Caco-2 (cell line): ENCODE data around the gene HNRNPUL1. TPM values are rescaled to one million over a fixed set of nuclear protein-coding genes. Genes with fewer than 3 reads are reported as not detected.

ENCODE experiments used
- BruUV-seq: library from RNA; stranded (reverse); fragments of 400-500 nt; replicated peaks from 2 replicates; lab custom pipeline; 2021; lab: Mats Ljungman, UMichigan
- CTCF ChIA-PET: fragments of 300-600 bp; sonication (Branson Sonifier 250); formaldehyde crosslinking; loops from one replicate; lab custom pipeline; 2022; ENCODE audit warnings: antibody characterized with exemption; lab: Charles Lee
- POLR2A ChIA-PET: fragments of 300-600 bp; sonication (Branson Sonifier 250); formaldehyde crosslinking; loops from one replicate; lab custom pipeline; 2022; ENCODE audit warnings: antibody characterized with exemption; lab: Charles Lee
- DNase-seq, 2 experiments: peaks; one replicate each; pipeline versions ENCODE4 v3.0.0 to v3.0.0-alpha.2; 2020 to 2022
- H3K27me3 ChIP-seq: replicated peaks from 2 replicates; pipeline ENCODE4 v1.6.0; 2011; ENCODE audit warnings: low read length; ENCODE audit not compliant: control insufficient read depth, insufficient read depth
- H3K36me3 ChIP-seq: 2 replicates; pipeline ENCODE4 v1.5.1; 2011; ENCODE audit warnings: low read length; ENCODE audit not compliant: control insufficient read depth, insufficient read depth
- H3K4me1 ChIP-seq: fragments of 250-450 bp; sonication (Bioruptor Pico); 2 replicates; pipeline ENCODE4 v1.5.1; 2020; ENCODE audit warnings: mild to moderate bottlenecking
- H3K4me3 ChIP-seq: 2 replicates; pipeline ENCODE4 v1.5.1; 2011; ENCODE audit warnings: low read depth, mild to moderate bottlenecking, control low read depth, low read length
- H3K9me3 ChIP-seq: fragments of 250-450 bp; sonication (Bioruptor Pico); 2 replicates; pipeline ENCODE4 v1.5.1; 2020; ENCODE audit warnings: mild to moderate bottlenecking, moderate library complexity
- H3K27ac Mint-ChIP-seq: one replicate; pipeline ENCODE4 v1.8.0; 2022; ENCODE audit warnings: mixed read lengths; ENCODE audit not compliant: unreplicated experiment
- H3K27me3 Mint-ChIP-seq: one replicate; pipeline ENCODE4 v1.8.0; 2022; ENCODE audit warnings: mixed read lengths; ENCODE audit not compliant: insufficient read depth, unreplicated experiment
- H3K36me3 Mint-ChIP-seq: one replicate; pipeline ENCODE4 v1.8.0; 2022; ENCODE audit warnings: mild to moderate bottlenecking, mixed read lengths; ENCODE audit not compliant: insufficient read depth, unreplicated experiment
- H3K4me1 Mint-ChIP-seq: one replicate; pipeline ENCODE4 v1.8.0; 2022; ENCODE audit warnings: low read depth, mixed read lengths; ENCODE audit not compliant: unreplicated experiment
- H3K4me3 Mint-ChIP-seq: one replicate; pipeline ENCODE4 v1.8.0; 2022; ENCODE audit warnings: mild to moderate bottlenecking, moderate library complexity, mixed read lengths; ENCODE audit not compliant: unreplicated experiment
- H3K9me3 Mint-ChIP-seq: one replicate; pipeline ENCODE4 v1.8.0; 2022; ENCODE audit warnings: mixed read lengths; ENCODE audit not compliant: unreplicated experiment
- intact Hi-C: fragments of 100-400 bp; cut with micrococcal nuclease; formaldehyde crosslinking; loops from one replicate; pipeline ENCODE4 v1.10.0; 2022; ENCODE audit not compliant: unreplicated experiment
- total RNA-seq: library from RNA; stranded (reverse); gene quantifications from 2 replicates; pipeline ENCODE4 v1.2.3, GENCODE V29; 2022
- TF ChIP-seq, protein P1 (sequence below), 2 experiments: fragments of 200-600 bp in 1 of 2; IDR thresholded peaks; 1 replicate in 1 of 2; 2 replicates in 1 of 2; pipeline versions ENCODE4 v1.5.1 to v1.8.0; 2011 to 2022; ENCODE audit warnings: antibody characterized with exemption in 1 of 2, control low read depth in 1 of 2, inconsistent platforms in 1 of 2, low read depth in 1 of 2, low read length in 1 of 2, mild to moderate bottlenecking in 1 of 2, moderate library complexity in 1 of 2; ENCODE audit not compliant: insufficient read depth in 1 of 2, severe bottlenecking in 1 of 2, unreplicated experiment in 1 of 2

The HNRNPUL1 gene
- total RNA-seq, 1 experiment from 2014 or later, result 322 TPM

DNA sequence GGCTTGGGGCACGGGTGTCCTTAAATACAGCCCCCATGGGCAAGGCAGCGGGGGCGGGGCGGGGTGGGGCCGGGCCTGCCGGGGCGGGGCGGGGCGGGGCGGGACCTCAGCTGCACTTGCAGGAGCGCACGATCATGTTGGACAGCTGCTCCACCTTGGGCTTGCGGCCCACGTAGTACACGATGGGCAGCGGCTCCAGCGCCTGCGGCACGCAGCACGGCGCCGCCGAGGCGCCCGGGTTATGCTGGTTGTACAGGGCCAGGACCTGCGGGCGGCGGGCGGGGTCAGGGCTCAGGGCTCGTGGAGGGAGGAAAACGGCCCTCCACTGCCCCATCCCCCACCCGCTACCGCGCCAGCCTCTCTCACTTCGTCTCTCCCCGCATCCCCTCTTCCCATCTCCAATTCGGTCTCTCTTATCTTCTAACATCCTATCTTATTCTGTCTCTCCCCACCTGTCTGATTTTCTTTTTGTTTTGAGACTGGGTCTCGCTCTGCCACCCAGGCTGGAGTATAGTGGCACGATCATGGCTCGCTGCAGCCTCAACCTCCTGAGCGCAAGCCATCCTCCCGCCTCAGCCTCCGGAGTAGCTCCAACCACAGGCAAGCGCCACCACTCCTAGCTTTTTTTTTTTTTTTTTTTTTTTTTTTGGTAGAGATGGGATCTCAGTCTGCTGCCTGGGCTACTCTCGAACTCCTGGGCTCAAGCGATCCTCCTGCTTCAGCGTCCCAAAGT, 66.9 kb downstream of the HNRNPUL1 start:
- intact Hi-C loops, result no loop called here
- no peak overlapping the region for H3K4me3 Mint-ChIP-seq
- no TSS peak for BruUV-seq
- CTCF ChIA-PET, result interaction anchor here (0.6 kb wide), 1 partner anchor 105 kb away, joined by 3 read pairs; no protein-coding TSS in a partner anchor
- no peaks in the 10 kb centered on the region for H3K36me3 ChIP-seq
- H3K9me3 Mint-ChIP-seq, result no peaks in the 10 kb centered on the region
- H3K9me3 ChIP-seq, result no peaks in the 10 kb centered on the region
- DNase-seq, result no peak
- no peak overlapping the region for H3K4me3 ChIP-seq
- H3K27ac Mint-ChIP-seq, result no peak overlapping the region
- peaks cover 12% of the 10 kb centered on the region for H3K36me3 Mint-ChIP-seq
- H3K27me3 Mint-ChIP-seq, result no peaks in the 10 kb centered on the region
- POLR2A ChIA-PET, result interaction anchor here (0.6 kb wide), 1 partner anchor 50 kb away, joined by 4 read pairs; no protein-coding TSS in a partner anchor
- TF ChIP-seq, protein P1, sequence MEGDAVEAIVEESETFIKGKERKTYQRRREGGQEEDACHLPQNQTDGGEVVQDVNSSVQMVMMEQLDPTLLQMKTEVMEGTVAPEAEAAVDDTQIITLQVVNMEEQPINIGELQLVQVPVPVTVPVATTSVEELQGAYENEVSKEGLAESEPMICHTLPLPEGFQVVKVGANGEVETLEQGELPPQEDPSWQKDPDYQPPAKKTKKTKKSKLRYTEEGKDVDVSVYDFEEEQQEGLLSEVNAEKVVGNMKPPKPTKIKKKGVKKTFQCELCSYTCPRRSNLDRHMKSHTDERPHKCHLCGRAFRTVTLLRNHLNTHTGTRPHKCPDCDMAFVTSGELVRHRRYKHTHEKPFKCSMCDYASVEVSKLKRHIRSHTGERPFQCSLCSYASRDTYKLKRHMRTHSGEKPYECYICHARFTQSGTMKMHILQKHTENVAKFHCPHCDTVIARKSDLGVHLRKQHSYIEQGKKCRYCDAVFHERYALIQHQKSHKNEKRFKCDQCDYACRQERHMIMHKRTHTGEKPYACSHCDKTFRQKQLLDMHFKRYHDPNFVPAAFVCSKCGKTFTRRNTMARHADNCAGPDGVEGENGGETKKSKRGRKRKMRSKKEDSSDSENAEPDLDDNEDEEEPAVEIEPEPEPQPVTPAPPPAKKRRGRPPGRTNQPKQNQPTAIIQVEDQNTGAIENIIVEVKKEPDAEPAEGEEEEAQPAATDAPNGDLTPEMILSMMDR (IDR thresholded peaks at IDR 0.05; ENCODE audit: insufficient read depth in 1 of 2, low read depth in 1 of 2, low read length in 1 of 2, severe bottlenecking in 1 of 2, unreplicated experiment in 1 of 2), result no peak
- H3K4me1 ChIP-seq, result peaks cover 3% of the 10 kb centered on the region; the same call in 1 of the 2 replicates
- no peaks in the 10 kb centered on the region for H3K27me3 ChIP-seq
- H3K4me1 Mint-ChIP-seq, result peaks cover 10% of the 10 kb centered on the region

DNA sequence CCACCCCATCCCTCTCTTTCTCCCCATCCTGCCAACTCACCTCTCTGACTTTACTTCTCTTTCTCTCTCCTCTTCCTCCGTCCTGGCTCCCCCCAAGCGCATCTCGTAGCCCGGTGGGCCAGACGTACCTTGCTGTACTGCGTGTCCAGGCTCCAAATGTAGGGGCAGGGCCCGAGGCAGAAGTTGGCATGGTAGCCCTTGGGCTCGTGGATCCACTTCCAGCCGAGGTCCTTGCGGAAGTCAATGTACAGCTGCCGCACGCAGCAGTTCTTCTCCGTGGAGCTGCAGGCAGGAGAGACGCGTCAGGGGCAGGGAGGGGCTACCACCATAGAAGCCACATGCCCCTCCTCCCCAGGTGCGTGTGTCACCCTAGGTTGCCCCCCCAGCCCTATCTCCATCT, 67.8 kb downstream of the HNRNPUL1 start:
- Mint-ChIP-seq H3K9me3 (no peaks in the 10 kb centered on the region), H3K27me3 (no peaks in the 10 kb centered on the region), H3K36me3 (peaks cover 3% of the 10 kb centered on the region), H3K4me1 (peaks cover 1% of the 10 kb centered on the region), H3K4me3 (no peak overlapping the region), H3K27ac (no peak overlapping the region)
- no peaks in the 10 kb centered on the region for H3K27me3 ChIP-seq
- intact Hi-C loops, result no loop called here
- CTCF ChIA-PET, result interaction anchor here (2.1 kb wide), 1 partner anchor 20 kb away, joined by 6 read pairs; no protein-coding TSS in a partner anchor
- H3K4me3 ChIP-seq, result no peak overlapping the region
- POLR2A ChIA-PET, result no interaction called here
- H3K9me3 ChIP-seq, result no peaks in the 10 kb centered on the region
- H3K4me1 ChIP-seq, result no peaks in the 10 kb centered on the region
- DNase-seq, result no peak
- TF ChIP-seq, protein P1 (IDR thresholded peaks at IDR 0.05; ENCODE audit: insufficient read depth in 1 of 2, low read depth in 1 of 2, low read length in 1 of 2, severe bottlenecking in 1 of 2, unreplicated experiment in 1 of 2), result no peak
- BruUV-seq, result no TSS peak
- H3K36me3 ChIP-seq, result no peaks in the 10 kb centered on the region

DNA sequence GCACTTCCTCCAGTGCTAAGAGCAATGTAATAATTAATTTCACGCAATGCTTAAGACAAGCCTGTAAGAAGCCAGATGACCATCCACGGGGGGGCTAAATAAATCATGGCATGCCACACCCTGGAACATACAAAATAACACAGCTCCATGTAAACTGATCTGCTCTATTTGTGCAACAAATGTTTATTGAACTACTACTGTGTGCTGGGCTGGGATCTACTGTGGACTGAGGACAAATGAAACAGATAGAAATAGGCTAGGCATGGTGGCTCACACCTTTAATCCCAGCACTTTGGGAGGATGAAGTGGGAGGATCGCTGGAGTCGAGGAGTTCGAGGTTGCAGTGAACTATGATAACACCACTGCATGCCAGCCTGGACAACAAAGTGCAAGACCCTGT, 68.3 kb downstream of the HNRNPUL1 start:
- Mint-ChIP-seq H3K36me3 (no peaks in the 10 kb centered on the region), H3K4me3 (no peak overlapping the region), H3K27ac (no peak overlapping the region), H3K4me1 (no peaks in the 10 kb centered on the region), H3K27me3 (no peaks in the 10 kb centered on the region), H3K9me3 (no peaks in the 10 kb centered on the region)
- intact Hi-C loops, result no loop called here
- TF ChIP-seq, protein P1 (IDR thresholded peaks at IDR 0.05; ENCODE audit: insufficient read depth in 1 of 2, low read depth in 1 of 2, low read length in 1 of 2, severe bottlenecking in 1 of 2, unreplicated experiment in 1 of 2), result no peak
- H3K9me3 ChIP-seq, result no peaks in the 10 kb centered on the region
- ChIA-PET CTCF (interaction anchor here (2.1 kb wide), 1 partner anchor 20 kb away, joined by 6 read pairs; no protein-coding TSS in a partner anchor), POLR2A (no interaction called here)
- no peaks in the 10 kb centered on the region for H3K27me3 ChIP-seq
- H3K4me3 ChIP-seq, result no peak overlapping the region
- DNase-seq, result no peak
- no peaks in the 10 kb centered on the region for H3K4me1 ChIP-seq
- no TSS peak for BruUV-seq
- H3K36me3 ChIP-seq, result no peaks in the 10 kb centered on the region
